ENCODE results near the gene PRKAB1. TPM values are rescaled to one million over a fixed set of nuclear protein-coding genes. Genes with fewer than 3 reads are reported as not detected.

The PRKAB1 gene
- total RNA-seq, 1 experiment from 2014 or later, result 25.0 TPM

DNA sequence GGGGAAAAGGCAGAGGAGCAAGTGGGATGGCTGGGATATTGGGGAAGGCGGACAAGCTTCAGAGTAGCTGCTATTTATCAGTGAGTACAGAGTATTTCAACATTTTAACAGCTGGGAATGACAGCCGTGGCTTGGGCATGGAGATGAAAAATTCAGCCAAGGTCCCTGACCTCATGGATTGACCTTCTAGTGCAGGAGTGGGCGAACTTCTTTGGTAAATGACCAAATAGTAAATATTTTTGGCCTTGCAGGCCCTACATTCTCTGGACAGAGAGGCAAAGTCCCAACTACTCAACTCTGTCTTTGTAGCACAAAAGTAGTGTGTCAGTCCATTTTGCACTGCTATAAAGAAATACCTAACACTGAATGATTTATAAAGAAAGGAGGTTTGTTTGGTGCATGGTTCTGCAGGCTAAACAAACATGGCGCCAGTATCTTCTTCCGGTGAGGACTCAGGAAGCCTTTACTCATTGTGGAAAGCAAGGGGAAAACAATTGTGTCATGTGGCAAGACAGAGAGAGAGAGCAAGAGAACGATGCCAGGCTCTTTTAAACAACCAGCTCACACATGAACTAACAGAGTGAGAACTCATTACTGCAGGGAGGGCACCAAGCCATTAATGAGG, 40.8 kb upstream of the PRKAB1 start:
- Histone ChIP-seq H3K4me1 (ENCODE audit: control insufficient read depth in 1 of 2, insufficient read depth in 2 of 2, low read length in 2 of 2) (peaks cover 0 to 5% of the 10 kb centered on the region in 2 experiments; a peak in 2 of 4 replicates), H3K27ac (ENCODE audit: low read depth, low read length) (no peak overlapping the region), H3K79me2 (ENCODE audit: insufficient read depth, low read length) (no peaks in the 10 kb centered on the region), H3K9me3 (ENCODE audit: control insufficient read depth in 1 of 2, insufficient read depth in 1 of 2, low read depth in 1 of 2, low read length in 2 of 2) (no peaks in the 10 kb centered on the region), H3K9me2 (ENCODE audit: insufficient read depth) (no peaks in the 10 kb centered on the region), H3K4me2 (ENCODE audit: low read length) (no peak overlapping the region), H3K4me3 (replicated peaks in 1 of 2; ENCODE audit: low read depth in 1 of 2, low read length in 2 of 2) (no peak overlapping the region), H3K27me3 (ENCODE audit: insufficient read depth, low read length) (peaks cover 9% of the 10 kb centered on the region; the same call in 1 of the 2 replicates), H3K36me3 (ENCODE audit: control insufficient read depth in 1 of 2, insufficient read depth in 2 of 2, low read length in 2 of 2) (no peaks in the 10 kb centered on the region), H4K20me1 (ENCODE audit: insufficient read depth) (no peaks in the 10 kb centered on the region), H2AFZ (ENCODE audit: low read depth, low read length, poor library complexity, severe bottlenecking) (no peak overlapping the region), H3K9ac (ENCODE audit: low read length) (no peak overlapping the region)
- DNase-seq (ENCODE audit: low read depth, low spot score) (no peak), ATAC-seq (no peak)
- intact Hi-C loops (cut with micrococcal nuclease), result no loop called here
- ChIA-PET CTCF (interaction anchor here (0.6 kb wide), 1 partner anchor 22 kb away, joined by 3 read pairs; no protein-coding TSS in a partner anchor), POLR2A (no interaction called here), RAD21 (ENCODE audit: low non-redundant PET in 1 of 2, low total read pairs in 2 of 2, uncharacterized antibody in 2 of 2, unreplicated experiment in 2 of 2) (no interaction called here)
- TF ChIP-seq EZH2phosphoT487 (IDR thresholded peaks at IDR 0.05; ENCODE audit: borderline replicate concordance) (no peak), CEBPB (IDR thresholded peaks at IDR 0.05; ENCODE audit: low read depth) (no peak), SRF (IDR thresholded peaks at IDR 0.05; ENCODE audit: low read depth) (no peak), ELF1 (IDR thresholded peaks at IDR 0.05; ENCODE audit: borderline replicate concordance, low read depth) (no peak), RAD21 (IDR thresholded peaks at IDR 0.05; ENCODE audit: low read depth) (no peak), SP1 (IDR thresholded peaks at IDR 0.05; ENCODE audit: low read depth) (no peak), SIN3A (IDR thresholded peaks at IDR 0.05; ENCODE audit: low read depth) (no peak), POLR2AphosphoS5 (IDR thresholded peaks at IDR 0.05; ENCODE audit: low read depth, low read length) (no peak), EGR1 (IDR thresholded peaks at IDR 0.05; ENCODE audit: low read depth) (no peak), ZFX (IDR thresholded peaks at IDR 0.05) (no peak), CBX3 (IDR thresholded peaks at IDR 0.05; ENCODE audit: low read depth) (no peak), FOSL1 (IDR thresholded peaks at IDR 0.05; ENCODE audit: low read depth) (no peak), TCF7L2 (IDR thresholded peaks at IDR 0.05; ENCODE audit: borderline replicate concordance, extremely low read depth, insufficient read depth, insufficient read length) (no peak)
- TF ChIP-seq, protein P1, sequence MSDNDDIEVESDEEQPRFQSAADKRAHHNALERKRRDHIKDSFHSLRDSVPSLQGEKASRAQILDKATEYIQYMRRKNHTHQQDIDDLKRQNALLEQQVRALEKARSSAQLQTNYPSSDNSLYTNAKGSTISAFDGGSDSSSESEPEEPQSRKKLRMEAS (IDR thresholded peaks at IDR 0.05), result no peak
- TF ChIP-seq, protein P2, sequence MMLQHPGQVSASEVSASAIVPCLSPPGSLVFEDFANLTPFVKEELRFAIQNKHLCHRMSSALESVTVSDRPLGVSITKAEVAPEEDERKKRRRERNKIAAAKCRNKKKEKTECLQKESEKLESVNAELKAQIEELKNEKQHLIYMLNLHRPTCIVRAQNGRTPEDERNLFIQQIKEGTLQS (IDR thresholded peaks at IDR 0.05), result no peak
- TF ChIP-seq, protein P3, sequence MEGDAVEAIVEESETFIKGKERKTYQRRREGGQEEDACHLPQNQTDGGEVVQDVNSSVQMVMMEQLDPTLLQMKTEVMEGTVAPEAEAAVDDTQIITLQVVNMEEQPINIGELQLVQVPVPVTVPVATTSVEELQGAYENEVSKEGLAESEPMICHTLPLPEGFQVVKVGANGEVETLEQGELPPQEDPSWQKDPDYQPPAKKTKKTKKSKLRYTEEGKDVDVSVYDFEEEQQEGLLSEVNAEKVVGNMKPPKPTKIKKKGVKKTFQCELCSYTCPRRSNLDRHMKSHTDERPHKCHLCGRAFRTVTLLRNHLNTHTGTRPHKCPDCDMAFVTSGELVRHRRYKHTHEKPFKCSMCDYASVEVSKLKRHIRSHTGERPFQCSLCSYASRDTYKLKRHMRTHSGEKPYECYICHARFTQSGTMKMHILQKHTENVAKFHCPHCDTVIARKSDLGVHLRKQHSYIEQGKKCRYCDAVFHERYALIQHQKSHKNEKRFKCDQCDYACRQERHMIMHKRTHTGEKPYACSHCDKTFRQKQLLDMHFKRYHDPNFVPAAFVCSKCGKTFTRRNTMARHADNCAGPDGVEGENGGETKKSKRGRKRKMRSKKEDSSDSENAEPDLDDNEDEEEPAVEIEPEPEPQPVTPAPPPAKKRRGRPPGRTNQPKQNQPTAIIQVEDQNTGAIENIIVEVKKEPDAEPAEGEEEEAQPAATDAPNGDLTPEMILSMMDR (IDR thresholded peaks at IDR 0.05 in 2 of 3, conservative IDR thresholded peaks at IDR 0.05 in 1 of 3; ENCODE audit: borderline replicate concordance in 1 of 3, insufficient read depth in 1 of 3, low read depth in 2 of 3, low read length in 2 of 3), result no peak
- TF ChIP-seq, protein P4, sequence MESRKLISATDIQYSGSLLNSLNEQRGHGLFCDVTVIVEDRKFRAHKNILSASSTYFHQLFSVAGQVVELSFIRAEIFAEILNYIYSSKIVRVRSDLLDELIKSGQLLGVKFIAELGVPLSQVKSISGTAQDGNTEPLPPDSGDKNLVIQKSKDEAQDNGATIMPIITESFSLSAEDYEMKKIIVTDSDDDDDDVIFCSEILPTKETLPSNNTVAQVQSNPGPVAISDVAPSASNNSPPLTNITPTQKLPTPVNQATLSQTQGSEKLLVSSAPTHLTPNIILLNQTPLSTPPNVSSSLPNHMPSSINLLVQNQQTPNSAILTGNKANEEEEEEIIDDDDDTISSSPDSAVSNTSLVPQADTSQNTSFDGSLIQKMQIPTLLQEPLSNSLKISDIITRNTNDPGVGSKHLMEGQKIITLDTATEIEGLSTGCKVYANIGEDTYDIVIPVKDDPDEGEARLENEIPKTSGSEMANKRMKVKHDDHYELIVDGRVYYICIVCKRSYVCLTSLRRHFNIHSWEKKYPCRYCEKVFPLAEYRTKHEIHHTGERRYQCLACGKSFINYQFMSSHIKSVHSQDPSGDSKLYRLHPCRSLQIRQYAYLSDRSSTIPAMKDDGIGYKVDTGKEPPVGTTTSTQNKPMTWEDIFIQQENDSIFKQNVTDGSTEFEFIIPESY (IDR thresholded peaks at IDR 0.05; ENCODE audit: extremely low read depth, insufficient replicate concordance, low read length), result no peak
- TF ChIP-seq, protein P5, sequence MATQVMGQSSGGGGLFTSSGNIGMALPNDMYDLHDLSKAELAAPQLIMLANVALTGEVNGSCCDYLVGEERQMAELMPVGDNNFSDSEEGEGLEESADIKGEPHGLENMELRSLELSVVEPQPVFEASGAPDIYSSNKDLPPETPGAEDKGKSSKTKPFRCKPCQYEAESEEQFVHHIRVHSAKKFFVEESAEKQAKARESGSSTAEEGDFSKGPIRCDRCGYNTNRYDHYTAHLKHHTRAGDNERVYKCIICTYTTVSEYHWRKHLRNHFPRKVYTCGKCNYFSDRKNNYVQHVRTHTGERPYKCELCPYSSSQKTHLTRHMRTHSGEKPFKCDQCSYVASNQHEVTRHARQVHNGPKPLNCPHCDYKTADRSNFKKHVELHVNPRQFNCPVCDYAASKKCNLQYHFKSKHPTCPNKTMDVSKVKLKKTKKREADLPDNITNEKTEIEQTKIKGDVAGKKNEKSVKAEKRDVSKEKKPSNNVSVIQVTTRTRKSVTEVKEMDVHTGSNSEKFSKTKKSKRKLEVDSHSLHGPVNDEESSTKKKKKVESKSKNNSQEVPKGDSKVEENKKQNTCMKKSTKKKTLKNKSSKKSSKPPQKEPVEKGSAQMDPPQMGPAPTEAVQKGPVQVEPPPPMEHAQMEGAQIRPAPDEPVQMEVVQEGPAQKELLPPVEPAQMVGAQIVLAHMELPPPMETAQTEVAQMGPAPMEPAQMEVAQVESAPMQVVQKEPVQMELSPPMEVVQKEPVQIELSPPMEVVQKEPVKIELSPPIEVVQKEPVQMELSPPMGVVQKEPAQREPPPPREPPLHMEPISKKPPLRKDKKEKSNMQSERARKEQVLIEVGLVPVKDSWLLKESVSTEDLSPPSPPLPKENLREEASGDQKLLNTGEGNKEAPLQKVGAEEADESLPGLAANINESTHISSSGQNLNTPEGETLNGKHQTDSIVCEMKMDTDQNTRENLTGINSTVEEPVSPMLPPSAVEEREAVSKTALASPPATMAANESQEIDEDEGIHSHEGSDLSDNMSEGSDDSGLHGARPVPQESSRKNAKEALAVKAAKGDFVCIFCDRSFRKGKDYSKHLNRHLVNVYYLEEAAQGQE (IDR thresholded peaks at IDR 0.05; ENCODE audit: low read depth), result no peak
- BruUV-seq (replicated peaks), result no TSS peak

Measured in HCT116 (cell line).